MM.1S (cell line): ENCODE results near the gene ADAM10.

Source experiments
- DNase-seq: peaks from one replicate; pipeline ENCODE4 v3.0.0-alpha.2; 2015
- H2AFZ ChIP-seq: fragments of 300-600 bp; sonication (generic); 2 replicates; pipeline ENCODE4 v1.6.0; 2016; ENCODE audit warnings: antibody characterized with exemption, low read length
- H3F3A ChIP-seq: fragments of 300-600 bp; sonication (generic); 2 replicates; pipeline ENCODE4 v1.6.1; 2016; ENCODE audit warnings: mild to moderate bottlenecking, antibody characterized with exemption, low read length, moderate library complexity, mixed read lengths; ENCODE audit not compliant: insufficient read depth
- H3K27ac ChIP-seq: fragments of 300-600 bp; sonication (generic); 2 replicates; pipeline ENCODE4 v1.5.1; 2016; ENCODE audit warnings: mild to moderate bottlenecking, low read length
- H3K27me3 ChIP-seq: fragments of 300-600 bp; sonication (generic); replicated peaks from 2 replicates; pipeline ENCODE4 v1.6.0; 2016; ENCODE audit warnings: low read length; ENCODE audit not compliant: insufficient read depth
- H3K36me3 ChIP-seq: fragments of 300-600 bp; sonication (generic); replicated peaks from 2 replicates; pipeline ENCODE4 v1.6.1; 2016; ENCODE audit warnings: mild to moderate bottlenecking, low read length, mixed read lengths; ENCODE audit not compliant: insufficient read depth
- H3K4me1 ChIP-seq: fragments of 300-600 bp; sonication (generic); 2 replicates; pipeline ENCODE4 v1.6.1; 2016; ENCODE audit warnings: low read length, mixed read lengths
- H3K4me2 ChIP-seq: fragments of 300-600 bp; sonication (generic); 2 replicates; pipeline ENCODE4 v1.6.0; 2016; ENCODE audit warnings: low read depth, low read length
- H3K4me3 ChIP-seq: fragments of 300-600 bp; sonication (generic); 2 replicates; pipeline ENCODE4 v1.5.1; 2016; ENCODE audit warnings: low read length, mixed read lengths
- H3K79me2 ChIP-seq: fragments of 300-600 bp; sonication (generic); 2 replicates; pipeline ENCODE4 v1.6.1; 2016; ENCODE audit warnings: mixed run types, low read length, mixed read lengths
- H3K9ac ChIP-seq: fragments of 300-600 bp; sonication (generic); 2 replicates; pipeline ENCODE4 v1.6.1; 2016; ENCODE audit warnings: low read length, mixed read lengths
- H3K9me2 ChIP-seq: fragments of 300-600 bp; sonication (generic); replicated peaks from 2 replicates; pipeline ENCODE4 v1.6.1; 2016; ENCODE audit warnings: mild to moderate bottlenecking, low read length, mixed read lengths; ENCODE audit not compliant: insufficient read depth
- H3K9me3 ChIP-seq: fragments of 300-600 bp; sonication (generic); replicated peaks from 2 replicates; pipeline ENCODE4 v1.6.1; 2016; ENCODE audit warnings: mild to moderate bottlenecking, low read length, mixed read lengths; ENCODE audit not compliant: insufficient read depth
- H4K20me1 ChIP-seq: fragments of 300-600 bp; sonication (generic); 2 replicates; pipeline ENCODE4 v1.6.1; 2016; ENCODE audit warnings: mild to moderate bottlenecking, low read length, moderate library complexity, mixed read lengths; ENCODE audit not compliant: insufficient read depth
- EZH2 ChIP-seq: fragments of 300-600 bp; sonication (generic); optimal IDR thresholded peaks from 2 replicates; pipeline ENCODE3; 2017; ENCODE audit warnings: low read depth, mild to moderate bottlenecking, antibody characterized with exemption, low read length, mixed read lengths
- EZH2phosphoT487 ChIP-seq: fragments of 300-600 bp; sonication (generic); IDR thresholded peaks from 2 replicates; pipeline ENCODE4 v1.6.1; 2018; ENCODE audit warnings: antibody characterized with exemption, low read length
- TF ChIP-seq, protein P1 (sequence below): fragments of 300-600 bp; sonication (generic); IDR thresholded peaks from 2 replicates; pipeline ENCODE4 v1.5.1; 2016; ENCODE audit warnings: antibody characterized with exemption, low read length, mixed read lengths

The ADAM10 gene

DNA sequence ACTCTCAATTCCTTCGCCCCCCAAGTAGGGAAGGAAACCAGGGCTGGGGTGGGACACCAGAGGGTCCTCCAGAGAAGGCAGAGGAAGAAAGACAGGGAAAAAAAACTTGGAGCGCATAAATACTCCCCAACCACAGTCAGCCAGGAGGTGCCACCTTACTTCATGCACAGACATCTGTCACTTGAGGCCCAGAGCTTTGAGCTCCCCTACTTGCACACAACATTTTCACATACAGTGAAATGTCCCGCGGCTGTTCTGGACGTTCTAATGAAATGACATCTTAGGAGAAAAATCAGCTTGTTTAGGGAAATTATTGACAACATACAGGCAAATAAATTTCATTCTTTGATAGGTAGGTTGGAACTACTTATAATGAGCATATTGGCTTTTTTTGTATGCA lies 204.8 kb downstream of the ADAM10 start:
- Histone ChIP-seq H3K27me3 (no peaks in the 10 kb centered on the region), H3K4me2 (no peak overlapping the region), H3K9ac (no peak overlapping the region), H3K27ac (no peak overlapping the region), H3K9me2 (no peaks in the 10 kb centered on the region), H4K20me1 (no peaks in the 10 kb centered on the region), H3K36me3 (no peaks in the 10 kb centered on the region), H3K4me3 (no peak overlapping the region), H3K4me1 (no peaks in the 10 kb centered on the region), H3K79me2 (no peaks in the 10 kb centered on the region), H3K9me3 (no peaks in the 10 kb centered on the region), H2AFZ (no peak overlapping the region), H3F3A (no peaks in the 10 kb centered on the region)
- DNase-seq: no peak
- TF ChIP-seq, protein P1, sequence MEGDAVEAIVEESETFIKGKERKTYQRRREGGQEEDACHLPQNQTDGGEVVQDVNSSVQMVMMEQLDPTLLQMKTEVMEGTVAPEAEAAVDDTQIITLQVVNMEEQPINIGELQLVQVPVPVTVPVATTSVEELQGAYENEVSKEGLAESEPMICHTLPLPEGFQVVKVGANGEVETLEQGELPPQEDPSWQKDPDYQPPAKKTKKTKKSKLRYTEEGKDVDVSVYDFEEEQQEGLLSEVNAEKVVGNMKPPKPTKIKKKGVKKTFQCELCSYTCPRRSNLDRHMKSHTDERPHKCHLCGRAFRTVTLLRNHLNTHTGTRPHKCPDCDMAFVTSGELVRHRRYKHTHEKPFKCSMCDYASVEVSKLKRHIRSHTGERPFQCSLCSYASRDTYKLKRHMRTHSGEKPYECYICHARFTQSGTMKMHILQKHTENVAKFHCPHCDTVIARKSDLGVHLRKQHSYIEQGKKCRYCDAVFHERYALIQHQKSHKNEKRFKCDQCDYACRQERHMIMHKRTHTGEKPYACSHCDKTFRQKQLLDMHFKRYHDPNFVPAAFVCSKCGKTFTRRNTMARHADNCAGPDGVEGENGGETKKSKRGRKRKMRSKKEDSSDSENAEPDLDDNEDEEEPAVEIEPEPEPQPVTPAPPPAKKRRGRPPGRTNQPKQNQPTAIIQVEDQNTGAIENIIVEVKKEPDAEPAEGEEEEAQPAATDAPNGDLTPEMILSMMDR: no peak
- no peak for TF ChIP-seq EZH2
- TF ChIP-seq EZH2phosphoT487: no peak

DNA sequence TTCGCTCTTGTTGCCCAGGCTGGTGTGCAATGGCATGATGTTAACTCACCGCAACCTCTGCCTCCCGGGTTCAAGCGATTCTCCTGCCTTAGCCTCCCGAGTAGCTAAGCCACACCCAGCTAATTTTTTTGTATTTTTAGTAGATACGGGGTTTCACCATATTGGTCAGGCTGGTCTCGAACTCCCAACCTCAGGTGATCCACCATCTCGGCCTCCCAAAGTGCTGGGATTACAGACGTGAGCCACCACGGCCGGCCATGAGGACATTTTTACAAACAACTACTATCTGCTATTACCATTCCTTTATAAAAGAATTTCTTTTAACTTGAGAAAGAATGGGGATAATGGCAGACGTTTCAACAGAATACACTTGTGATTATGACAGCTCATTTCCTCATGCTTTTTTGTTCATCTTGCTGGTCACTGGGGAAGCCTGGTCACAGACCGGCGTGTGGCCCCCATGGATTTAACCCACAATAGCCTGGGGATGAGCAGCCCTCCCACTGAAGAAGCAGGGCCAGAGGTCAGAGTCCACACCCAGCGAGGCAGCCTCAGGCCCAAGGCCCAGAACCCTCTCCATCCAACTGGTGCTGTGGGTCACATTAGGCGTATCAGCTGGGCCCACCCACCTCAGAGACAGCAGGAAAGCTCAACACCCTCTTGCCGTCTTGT lies 205.7 kb downstream of the ADAM10 start:
- no peak overlapping the region for H3K27ac ChIP-seq
- no peak overlapping the region for H3K4me3 ChIP-seq
- H3K9me2 ChIP-seq: no peaks in the 10 kb centered on the region
- H4K20me1 ChIP-seq: no peaks in the 10 kb centered on the region
- H3K9me3 ChIP-seq: no peaks in the 10 kb centered on the region
- H3K27me3 ChIP-seq: no peaks in the 10 kb centered on the region
- TF ChIP-seq EZH2phosphoT487 (no peak), EZH2 (no peak)
- TF ChIP-seq, protein P1: no peak
- no peaks in the 10 kb centered on the region for H3K79me2 ChIP-seq
- no peaks in the 10 kb centered on the region for H3K36me3 ChIP-seq
- H3F3A ChIP-seq: no peaks in the 10 kb centered on the region
- DNase-seq: no peak
- H2AFZ ChIP-seq: no peak overlapping the region
- H3K4me2 ChIP-seq: no peak overlapping the region
- no peaks in the 10 kb centered on the region for H3K4me1 ChIP-seq
- no peak overlapping the region for H3K9ac ChIP-seq

GRCh38 chr15:58541410-58542087 lies 208.0 kb downstream of the ADAM10 start:
- H3K36me3 ChIP-seq: no peaks in the 10 kb centered on the region
- H3K4me1 ChIP-seq: no peaks in the 10 kb centered on the region
- no peaks in the 10 kb centered on the region for H4K20me1 ChIP-seq
- no peak for DNase-seq
- no peaks in the 10 kb centered on the region for H3K9me2 ChIP-seq
- no peaks in the 10 kb centered on the region for H3F3A ChIP-seq
- no peaks in the 10 kb centered on the region for H3K27me3 ChIP-seq
- H3K4me3 ChIP-seq: no peak overlapping the region
- H3K27ac ChIP-seq: no peak overlapping the region
- H3K9me3 ChIP-seq: no peaks in the 10 kb centered on the region
- H3K79me2 ChIP-seq: no peaks in the 10 kb centered on the region
- no peak overlapping the region for H3K9ac ChIP-seq
- no peak for TF ChIP-seq EZH2phosphoT487
- no peak for TF ChIP-seq EZH2
- TF ChIP-seq, protein P1: no peak
- no peak overlapping the region for H2AFZ ChIP-seq
- no peak overlapping the region for H3K4me2 ChIP-seq
